ENCODE results near the gene PLK2.

- TF ChIP-seq CTCF (tag by site-specific recombination; IDR thresholded peaks at IDR 0.05) (no peak), PATZ1 (tag by site-specific recombination; IDR thresholded peaks at IDR 0.05) (no peak), ZBTB1 (tag by site-specific recombination; IDR thresholded peaks at IDR 0.05) (no peak), ZNF692 (tag by site-specific recombination; IDR thresholded peaks at IDR 0.05) (no peak), ZNF488 (tag by site-specific recombination; IDR thresholded peaks at IDR 0.05) (no peak), SP2 (tag by site-specific recombination; IDR thresholded peaks at IDR 0.05) (no peak), ELK4 (IDR thresholded peaks at IDR 0.05; ENCODE audit: borderline replicate concordance, low read depth, low read length) (no peak), OSR2 (tag by site-specific recombination; IDR thresholded peaks at IDR 0.05) (no peak), ZFP41 (tag by site-specific recombination; IDR thresholded peaks at IDR 0.05; ENCODE audit: borderline replicate concordance) (no peak)
Observed at GRCh38 chr5:58504766-58505165, 44.9 kb upstream of the PLK2 start.

All from HEK293 (cell line).